ENCODE data around the gene HECTD4. TPM values are rescaled to one million over a fixed set of nuclear protein-coding genes. Genes with fewer than 3 reads are reported as not detected.

HECTD4 gene
- total and polyA plus RNA-seq, 12 donors: 17.5 to 50.0 (median 27.7) TPM

DNA sequence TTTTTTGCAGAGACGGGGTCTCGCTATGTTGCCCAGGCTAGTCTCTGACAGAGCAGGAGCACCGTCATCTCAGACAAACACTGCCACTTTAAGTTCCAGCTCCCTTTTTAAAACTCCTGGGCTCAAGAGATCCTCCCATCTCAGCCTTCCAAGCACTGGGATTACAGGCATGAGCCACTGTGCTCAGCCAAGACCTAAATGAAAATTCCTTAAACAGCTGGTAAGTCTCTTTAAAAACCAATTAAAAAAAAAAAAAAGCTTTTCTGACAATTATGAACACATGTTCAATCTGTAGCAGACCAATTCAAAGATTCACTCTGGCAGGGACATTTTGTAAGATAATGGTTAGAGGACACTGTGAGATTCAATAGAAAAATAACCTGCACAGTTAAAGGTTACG lies 77.8 kb downstream of the HECTD4 start:
- no peak overlapping the region for H3K27ac ChIP-seq
- DNase-seq: no peak
- H3K36me3 ChIP-seq (replicated peaks in 1 of 2): peaks cover 0 to 14% of the 10 kb centered on the region in 2 donors
- H3K4me1 ChIP-seq (replicated peaks in 1 of 2): peaks cover 0 to 12% of the 10 kb centered on the region in 2 donors
- H3K4me3 ChIP-seq: no peak overlapping the region
- intact Hi-C loops (cut with DNase I): no loop called here
- 89 to 93% (median 91%) methylated on average over 4 of the region's 4 CpGs for WGBS, 4 donors
- H3K27me3 ChIP-seq: no peaks in the 10 kb centered on the region
- TF ChIP-seq, protein P1, sequence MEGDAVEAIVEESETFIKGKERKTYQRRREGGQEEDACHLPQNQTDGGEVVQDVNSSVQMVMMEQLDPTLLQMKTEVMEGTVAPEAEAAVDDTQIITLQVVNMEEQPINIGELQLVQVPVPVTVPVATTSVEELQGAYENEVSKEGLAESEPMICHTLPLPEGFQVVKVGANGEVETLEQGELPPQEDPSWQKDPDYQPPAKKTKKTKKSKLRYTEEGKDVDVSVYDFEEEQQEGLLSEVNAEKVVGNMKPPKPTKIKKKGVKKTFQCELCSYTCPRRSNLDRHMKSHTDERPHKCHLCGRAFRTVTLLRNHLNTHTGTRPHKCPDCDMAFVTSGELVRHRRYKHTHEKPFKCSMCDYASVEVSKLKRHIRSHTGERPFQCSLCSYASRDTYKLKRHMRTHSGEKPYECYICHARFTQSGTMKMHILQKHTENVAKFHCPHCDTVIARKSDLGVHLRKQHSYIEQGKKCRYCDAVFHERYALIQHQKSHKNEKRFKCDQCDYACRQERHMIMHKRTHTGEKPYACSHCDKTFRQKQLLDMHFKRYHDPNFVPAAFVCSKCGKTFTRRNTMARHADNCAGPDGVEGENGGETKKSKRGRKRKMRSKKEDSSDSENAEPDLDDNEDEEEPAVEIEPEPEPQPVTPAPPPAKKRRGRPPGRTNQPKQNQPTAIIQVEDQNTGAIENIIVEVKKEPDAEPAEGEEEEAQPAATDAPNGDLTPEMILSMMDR (IDR thresholded peaks at IDR 0.05): no peak
- no peak for TF ChIP-seq POLR2A (IDR thresholded peaks at IDR 0.05)
- H3K9me3 ChIP-seq (replicated peaks in 1 of 3): no peaks in the 10 kb centered on the region

DNA sequence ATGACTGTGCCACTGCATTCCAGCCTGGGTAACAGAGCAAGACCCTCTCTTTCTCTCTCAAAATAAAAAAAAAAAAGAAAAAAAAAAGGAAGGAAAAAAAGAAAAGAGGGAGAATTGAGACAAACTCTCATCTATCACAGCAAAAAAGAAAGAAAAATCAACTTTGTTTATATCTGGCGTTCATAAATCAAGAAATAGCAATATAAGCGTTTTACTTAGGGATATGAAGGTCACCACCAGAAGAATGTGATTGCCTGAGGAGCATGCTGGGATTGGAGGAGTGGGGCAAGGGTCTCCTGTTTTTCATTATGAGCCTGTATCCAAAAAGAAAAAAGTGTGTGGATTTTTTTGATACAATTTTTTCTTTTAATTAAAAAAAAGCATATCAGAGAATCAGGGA lies 78.4 kb downstream of the HECTD4 start:
- intact Hi-C loops (cut with DNase I): no loop called here
- 69 to 86% (median 76%) methylated on average over 2 of the region's 2 CpGs for WGBS, 4 donors

DNA sequence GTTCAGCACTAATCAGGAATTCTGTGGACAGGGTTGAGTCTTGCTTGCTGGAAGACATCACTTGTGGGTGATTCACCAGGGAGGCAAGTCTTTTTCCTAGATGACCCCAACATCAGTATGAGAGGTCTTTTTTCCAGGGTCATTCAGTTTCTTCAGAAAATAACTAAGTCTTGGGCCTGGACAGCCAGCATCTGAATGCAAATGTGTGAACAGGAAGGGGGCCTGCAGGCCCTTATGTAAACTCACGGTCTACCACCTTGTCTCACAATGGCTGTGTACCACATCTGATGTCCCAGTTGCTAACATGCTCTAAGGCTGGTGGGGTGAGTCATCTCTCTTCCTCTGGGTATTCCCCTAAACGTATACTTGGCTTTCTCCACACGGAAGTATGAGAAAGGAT lies 79.2 kb downstream of the HECTD4 start:
- WGBS, 4 donors: 61 to 87% (median 73%) methylated on average over 3 of the region's 3 CpGs
- TF ChIP-seq POLR2A (IDR thresholded peaks at IDR 0.05): no peak
- TF ChIP-seq, protein P1 (IDR thresholded peaks at IDR 0.05): no peak
- DNase-seq: no peak
- Histone ChIP-seq H3K27ac (no peak overlapping the region), H3K27me3 (no peaks in the 10 kb centered on the region), H3K4me3 (no peak overlapping the region), H3K36me3 (replicated peaks in 1 of 2) (peaks cover 0 to 9% of the 10 kb centered on the region in 2 donors), H3K9me3 (replicated peaks in 1 of 3) (no peaks in the 10 kb centered on the region), H3K4me1 (replicated peaks in 1 of 2) (peaks cover 0 to 8% of the 10 kb centered on the region in 2 donors)
- intact Hi-C loops (cut with DNase I): no loop called here

More for the DNA sequence above, 78.4 kb downstream of the HECTD4 start:
- Histone ChIP-seq H3K4me3 (no peak overlapping the region), H3K9me3 (replicated peaks in 1 of 3) (no peaks in the 10 kb centered on the region), H3K27ac (no peak overlapping the region), H3K4me1 (replicated peaks in 1 of 2) (peaks cover 0 to 12% of the 10 kb centered on the region in 2 donors), H3K27me3 (no peaks in the 10 kb centered on the region), H3K36me3 (replicated peaks in 1 of 2) (peaks cover 0 to 14% of the 10 kb centered on the region in 2 donors)
- no peak for DNase-seq
- no peak for TF ChIP-seq POLR2A (IDR thresholded peaks at IDR 0.05)
- TF ChIP-seq, protein P1 (IDR thresholded peaks at IDR 0.05): no peak

DNA sequence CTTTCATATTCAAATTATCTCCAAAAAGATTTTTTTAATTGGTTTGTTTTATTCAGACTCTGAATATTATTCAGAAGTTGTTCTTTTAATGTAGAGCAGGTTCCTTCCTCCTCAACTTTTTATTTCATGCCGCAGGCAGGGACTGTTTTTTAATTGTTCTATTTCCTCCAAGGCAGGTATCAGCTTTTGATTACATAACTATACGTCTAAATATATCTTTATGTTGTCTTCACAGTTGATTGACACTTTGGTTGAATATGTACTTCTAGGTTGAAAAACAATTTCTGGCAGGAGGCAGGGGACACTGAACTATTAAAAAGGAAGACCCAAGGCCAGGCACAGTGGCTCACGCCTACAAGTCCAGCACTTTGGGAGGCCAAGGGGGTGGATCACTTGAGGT lies 82.5 kb downstream of the HECTD4 start:
- 48 to 71% (median 62%) methylated on average over 3 of the region's 3 CpGs for WGBS, 4 donors
- DNase-seq: peak in 1 of 7 donors; percentile 25
- H3K4me3 ChIP-seq: no peak overlapping the region
- intact Hi-C loops (cut with DNase I): no loop called here
- peaks cover 0 to under 1% of the 10 kb centered on the region in 2 donors for H3K4me1 ChIP-seq (replicated peaks in 1 of 2)
- H3K36me3 ChIP-seq (replicated peaks in 1 of 2): no peaks in the 10 kb centered on the region
- H3K27me3 ChIP-seq: no peaks in the 10 kb centered on the region
- TF ChIP-seq POLR2A (IDR thresholded peaks at IDR 0.05): no peak
- TF ChIP-seq, protein P1 (IDR thresholded peaks at IDR 0.05): no peak
- H3K9me3 ChIP-seq (replicated peaks in 1 of 3): no peaks in the 10 kb centered on the region
- H3K27ac ChIP-seq: no peak overlapping the region
